HepG2 (cell line): ENCODE data around the gene HES1. TPM values are rescaled to one million over a fixed set of nuclear protein-coding genes. Genes with fewer than 3 reads are reported as not detected.
A peak's percentile ranks its signal among the peaks of the same experiment; 100 is the strongest.

Source experiments
- ATAC-seq: fragments of 200-7000 bp; cut with Tn5 transposase; 3 replicates; pipeline ENCODE4 v1.9.1; 2020; ENCODE audit warnings: mild to moderate bottlenecking, moderate library complexity
- BruUV-seq: library from RNA; stranded (reverse); fragments of 400-500 nt; replicated peaks from 2 replicates; lab custom pipeline; 2021; lab: Mats Ljungman, UMichigan
- CTCF ChIA-PET: fragments of 300-600 bp; formaldehyde crosslinking; extraction: SDS; loops from one replicate; lab custom pipeline; 2021; ENCODE audit warnings: low total read pairs, inconsistent platforms, low intra/inter-chr PET ratio; lab: Yijun Ruan, JAX
- POLR2A ChIA-PET: fragments of 350-600 bp; sonication (Branson Sonifier 250); formaldehyde crosslinking; loops from one replicate; lab custom pipeline; 2020; ENCODE audit warnings: antibody characterized with exemption, inconsistent platforms; lab: Yijun Ruan, JAX
- DNase-seq: peaks from one replicate; pipeline ENCODE4 v3.0.0-alpha.2; 2015; ENCODE audit warnings: low spot score
- FAIRE-seq: peaks from 3 replicates; lab custom pipeline; 2011; peaks lifted over from hg19 to GRCh38; lab: Jason Lieb, UNC
- H2AFZ ChIP-seq: one replicate; pipeline ENCODE4 v1.6.1; 2011; ENCODE audit warnings: low read length, inconsistent platforms
- H3K27ac ChIP-seq: fragments of 300-600 bp; 3 replicates; pipeline ENCODE4 v1.8.0; 2011; ENCODE audit warnings: mixed run types, mild to moderate bottlenecking, mixed read lengths, low read length, inconsistent platforms; ENCODE audit not compliant: insufficient read depth; ENCODE audit errors: extremely low read length
- H3K27me3 ChIP-seq, 2 experiments: fragments of 200-600 bp in 1 of 2; 2 replicates in 1 of 2; 3 replicates in 1 of 2; pipeline versions ENCODE4 v1.6.0 to v1.8.0; 2011; ENCODE audit warnings: low read length in 2 of 2, mild to moderate bottlenecking in 2 of 2, moderate library complexity in 2 of 2, inconsistent platforms in 1 of 2; ENCODE audit not compliant: insufficient read depth in 2 of 2, control insufficient read depth in 1 of 2
- H3K36me3 ChIP-seq, 2 experiments: fragments of 200-600 bp in 1 of 2; replicated peaks in 1 of 2; 2 replicates in 1 of 2; 3 replicates in 1 of 2; pipeline versions ENCODE4 v1.5.1 to v1.8.0; 2011; ENCODE audit warnings: low read length in 2 of 2, inconsistent platforms in 1 of 2; ENCODE audit not compliant: insufficient read depth in 2 of 2, control insufficient read depth in 1 of 2
- H3K4me1 ChIP-seq: 2 replicates; pipeline ENCODE4 v1.5.1; 2012; ENCODE audit warnings: low read length, inconsistent platforms; ENCODE audit not compliant: insufficient read depth
- H3K4me2 ChIP-seq: 2 replicates; pipeline ENCODE4 v1.6.0; 2011; ENCODE audit warnings: low read depth, low read length, inconsistent platforms
- H3K4me3 ChIP-seq, 3 experiments: fragments of 200-600 bp in 1 of 3; sonication (generic), shearing (Covaris generic) in 1 of 3; replicated peaks in 1 of 3; 2 replicates each; pipeline ENCODE4 v1.5.1; 2011 to 2016; ENCODE audit warnings: low read length in 3 of 3, inconsistent platforms in 2 of 3, low read depth in 2 of 3, mild to moderate bottlenecking in 2 of 3, control low read depth in 1 of 3, mixed read lengths in 1 of 3; ENCODE audit not compliant: insufficient read depth in 1 of 3
- H3K79me2 ChIP-seq: one replicate; pipeline ENCODE4 v1.6.1; 2011; ENCODE audit warnings: low read length, inconsistent platforms; ENCODE audit not compliant: insufficient read depth
- H3K9ac ChIP-seq: 2 replicates; pipeline ENCODE4 v1.6.0; 2011; ENCODE audit warnings: mild to moderate bottlenecking, low read depth, low read length, inconsistent platforms; ENCODE audit not compliant: insufficient read depth
- H3K9me3 ChIP-seq: 2 replicates; pipeline ENCODE4 v1.5.1; 2012; ENCODE audit warnings: mild to moderate bottlenecking, low read length
- H4K20me1 ChIP-seq: 2 replicates; pipeline ENCODE4 v1.6.0; 2011; ENCODE audit warnings: inconsistent platforms, mild to moderate bottlenecking, low read length, moderate library complexity; ENCODE audit not compliant: insufficient read depth
- ATF4 ChIP-seq, 2 experiments: fragments of 450-650 bp in 1 of 2; sonication (generic) in 1 of 2; formaldehyde crosslinking; IDR thresholded peaks; 2 replicates each; pipeline versions ENCODE4 v1.5.0 to v1.8.0; 2020 to 2022; ENCODE audit warnings: mild to moderate bottlenecking in 1 of 2, missing genetic modification reagents in 1 of 2
- CSRNP1 ChIP-seq: sonication (generic); formaldehyde crosslinking; IDR thresholded peaks from 2 replicates; pipeline ENCODE4 v1.8.1; 2023; ENCODE audit warnings: mild to moderate bottlenecking, missing genetic modification reagents
- FOSL2 ChIP-seq: sonication (generic); formaldehyde crosslinking; IDR thresholded peaks from 2 replicates; pipeline ENCODE4 v1.4.0; 2020; ENCODE audit warnings: missing genetic modification reagents
- HDAC1 ChIP-seq: sonication (generic); formaldehyde crosslinking; IDR thresholded peaks from 2 replicates; pipeline ENCODE4 v1.5.1; 2020; ENCODE audit warnings: mild to moderate bottlenecking, missing genetic modification reagents
- RFX5 ChIP-seq: IDR thresholded peaks from 2 replicates; pipeline ENCODE4 v1.6.1; 2011; ENCODE audit warnings: low read depth, low read length, improper control_type of control experiment
- SMARCC2 ChIP-seq: fragments of 450-650 bp; IDR thresholded peaks from 2 replicates; pipeline ENCODE4 v1.6.1; 2017; ENCODE audit warnings: antibody characterized with exemption, mild to moderate bottlenecking
- ZNF3 ChIP-seq: IDR thresholded peaks from 2 replicates; pipeline ENCODE4 v1.7.0; 2017; ENCODE audit warnings: inconsistent platforms
- ZNF598 ChIP-seq: sonication (generic); formaldehyde crosslinking; IDR thresholded peaks from 2 replicates; pipeline ENCODE4 v1.5.1; 2020; ENCODE audit warnings: mild to moderate bottlenecking, missing genetic modification reagents, borderline replicate concordance
- ZNF770 ChIP-seq: sonication (generic); formaldehyde crosslinking; IDR thresholded peaks from 2 replicates; pipeline ENCODE4 v1.5.0; 2020; ENCODE audit warnings: mild to moderate bottlenecking, missing genetic modification reagents
- ZSCAN30 ChIP-seq: sonication (generic); formaldehyde crosslinking; IDR thresholded peaks from 2 replicates; pipeline ENCODE4 v1.5.0; 2020; ENCODE audit warnings: mild to moderate bottlenecking, missing genetic modification reagents
- WGBS: methylation state at CpG from one replicate; pipeline ENCODE4 v1.1.6; 2017; ENCODE audit warnings: low lambda C conversion rate; 5-methylcytosine and 5-hydroxymethylcytosine counted together
- in situ Hi-C: cut with HindIII; loops from 2 replicates; pipeline ENCODE4 v1.10.0; 2017; ENCODE audit warnings: low pct_unique_long_range_greater_than_20kb; ENCODE audit not compliant: extremely low pct_ligation_motif_present
- intact Hi-C: fragments of 100-400 bp; cut with micrococcal nuclease; formaldehyde crosslinking; loops from one replicate; pipeline ENCODE4 v1.10.0; 2022; ENCODE audit not compliant: unreplicated experiment
- polyA plus RNA-seq, 8 experiments: library from polyadenylated mRNA; depleted of rRNA in 3 of 8; stranded (reverse) in 7 of 8; unstranded in 1 of 8; fragments of >200 nt; fragmentation: Illumina TruSeq in 4 of 8; extraction: Trizol in 4 of 8; gene quantifications; 2 replicates each; pipeline versions ENCODE4 v1.2.1 to v1.2.3, GENCODE V29; 2011 to 2016; ENCODE audit warnings: low read depth in 4 of 8, missing spikeins in 1 of 8, mixed read lengths in 1 of 8; ENCODE audit not compliant: insufficient read depth in 1 of 8
- total RNA-seq, 5 experiments: library from RNA; depleted of rRNA; stranded (reverse); fragments of >200 nt; fragmentation: Illumina TruSeq; extraction: Trizol; gene quantifications; 2 replicates each; pipeline ENCODE4 v1.2.3, GENCODE V29; 2016; ENCODE audit warnings: low read depth in 1 of 5

The HES1 gene
- total and polyA plus RNA-seq, 2 of the 13 experiments (the other 11 are each of a cell fraction or from before 2014, with no cell fraction given) = 15.4 to 19.8 TPM

DNA sequence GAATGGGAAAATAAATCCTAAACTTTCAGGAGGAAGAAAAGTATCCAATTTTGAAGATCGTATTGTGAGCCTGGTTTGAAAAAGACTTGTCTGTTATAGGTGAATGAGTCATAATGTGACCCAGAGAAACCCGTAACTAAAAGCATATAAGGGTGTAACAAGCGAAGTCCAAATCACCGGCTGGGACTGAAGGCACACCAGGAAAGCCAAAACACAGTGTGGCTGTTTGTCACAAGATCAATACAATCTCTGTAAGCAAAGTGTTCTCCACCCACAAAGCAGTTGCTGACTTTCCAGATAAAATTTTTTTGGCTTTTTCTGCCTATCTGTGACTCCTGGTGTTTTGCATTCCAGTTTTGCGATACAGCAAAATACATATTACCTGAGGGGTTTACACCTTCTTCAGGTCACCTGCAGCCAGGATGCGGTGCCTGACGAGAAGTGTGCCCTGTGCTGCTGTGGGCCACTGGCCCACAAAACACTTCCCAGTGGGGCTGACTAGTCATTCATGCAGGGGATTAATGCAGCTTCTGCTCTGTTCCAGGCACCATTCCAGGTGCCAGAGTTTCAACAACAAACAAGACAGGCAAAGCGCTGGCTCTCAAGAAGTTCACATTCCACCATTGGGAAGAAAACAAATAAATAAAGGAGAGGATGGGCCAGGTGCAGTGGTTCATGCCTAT lies 14.4 kb downstream of the HES1 start:
- FAIRE-seq (no peak), ATAC-seq (peak; percentile 43), DNase-seq (no peak)
- Histone ChIP-seq H3K4me1 (peaks cover 37% of the 10 kb centered on the region), H2AFZ (no peak overlapping the region), H3K27ac (no peak overlapping the region), H3K4me3 (no peak overlapping the region), H3K9ac (no peak overlapping the region), H4K20me1 (no peaks in the 10 kb centered on the region), H3K36me3 (no peaks in the 10 kb centered on the region), H3K79me2 (no peaks in the 10 kb centered on the region), H3K4me2 (no peak overlapping the region), H3K9me3 (no peaks in the 10 kb centered on the region), H3K27me3 (peaks cover 0 to 28% of the 10 kb centered on the region in 2 experiments; a peak in 4 of 5 replicates)
- ChIA-PET POLR2A (no interaction called here), CTCF (no interaction called here)
- in situ Hi-C loops (no loop called here), intact Hi-C loops (no loop called here)
- BruUV-seq = no TSS peak
- WGBS = 11% methylated on average over 8 of the region's 8 CpGs
- TF ChIP-seq SMARCC2 (no peak), HDAC1 (CRISPR knock-in tag) (no peak), ZSCAN30 (CRISPR knock-in tag) (no peak), ZNF598 (CRISPR knock-in tag) (no peak), CSRNP1 (CRISPR knock-in tag) (no peak), FOSL2 (0 out of 2 replicates have a peak, but pooled peaks have one; percentile 33), RFX5 (no peak), ZNF3 (peak; percentile 99), ATF4 (CRISPR knock-in tag; IDR thresholded peaks at IDR 0.05) (no peak), ZNF770 (CRISPR knock-in tag) (peak; percentile 22; the same call in 1 of the 2 replicates)
